Mesendoderm (in vitro differentiated cells): ENCODE results near the gene GCSH.

Experiments
- DNase-seq: peaks from one replicate; pipeline ENCODE4 v3.0.0; 2013
- H2AK5ac ChIP-seq: 2 replicates; pipeline ENCODE4 v1.6.1; 2013; ENCODE audit warnings: low read length, inconsistent platforms
- H2BK120ac ChIP-seq: 2 replicates; pipeline ENCODE4 v1.6.1; 2013; ENCODE audit warnings: low read depth, mild to moderate bottlenecking, low read length, moderate library complexity, mixed read lengths
- H2BK15ac ChIP-seq: replicated peaks from 2 replicates; pipeline ENCODE4 v1.6.1; 2013; ENCODE audit warnings: low read depth, mild to moderate bottlenecking, moderate library complexity
- H2BK5ac ChIP-seq: 2 replicates; pipeline ENCODE4 v1.6.1; 2013; ENCODE audit warnings: low read length, inconsistent platforms
- H3K18ac ChIP-seq: 2 replicates; pipeline ENCODE4 v1.6.1; 2013; ENCODE audit warnings: mild to moderate bottlenecking, low read length, mixed read lengths
- H3K23ac ChIP-seq: one replicate; pipeline ENCODE4 v1.6.1; 2013; ENCODE audit warnings: low read length
- H3K27ac ChIP-seq: 2 replicates; pipeline ENCODE4 v1.5.1; 2013; ENCODE audit warnings: low read depth, mild to moderate bottlenecking, inconsistent platforms, low read length, moderate library complexity
- H3K27me3 ChIP-seq: 2 replicates; pipeline ENCODE4 v1.6.1; 2013; ENCODE audit warnings: low read length, control low read depth, mild to moderate bottlenecking, inconsistent platforms; ENCODE audit not compliant: insufficient read depth, poor library complexity
- H3K36me3 ChIP-seq: 2 replicates; pipeline ENCODE4 v1.6.1; 2013; ENCODE audit warnings: low read length, inconsistent platforms; ENCODE audit not compliant: control insufficient read depth, insufficient read depth
- H3K4ac ChIP-seq: one replicate; pipeline ENCODE4 v1.6.1; 2013; ENCODE audit warnings: low read depth, mild to moderate bottlenecking, low read length, moderate library complexity
- H3K4me1 ChIP-seq: 2 replicates; pipeline ENCODE4 v1.6.1; 2013; ENCODE audit warnings: low read depth, low read length, inconsistent platforms; ENCODE audit not compliant: control insufficient read depth
- H3K4me2 ChIP-seq: 2 replicates; pipeline ENCODE4 v1.6.1; 2013; ENCODE audit warnings: low read length
- H3K4me3 ChIP-seq: 2 replicates; pipeline ENCODE4 v1.5.1; 2013; ENCODE audit warnings: mild to moderate bottlenecking, low read length
- H3K56ac ChIP-seq: one replicate; pipeline ENCODE4 v1.6.1; 2013; ENCODE audit warnings: low read length
- H3K79me1 ChIP-seq: 2 replicates; pipeline ENCODE4 v1.6.1; 2013; ENCODE audit warnings: low read length, inconsistent platforms
- H3K79me2 ChIP-seq: 2 replicates; pipeline ENCODE4 v1.6.1; 2013; ENCODE audit warnings: mild to moderate bottlenecking, low read length; ENCODE audit not compliant: control insufficient read depth, insufficient read depth
- H3K9ac ChIP-seq: 2 replicates; pipeline ENCODE4 v1.6.1; 2013; ENCODE audit warnings: low read length, inconsistent platforms
- H4K5ac ChIP-seq: one replicate; pipeline ENCODE4 v1.6.1; 2013; ENCODE audit warnings: low read length
- H4K8ac ChIP-seq: one replicate; pipeline ENCODE4 v1.6.1; 2013; ENCODE audit warnings: low read depth, mild to moderate bottlenecking, control low read depth, low read length, moderate library complexity
- WGBS: extraction: QIAGEN DNeasy Blood & Tissue Kit; methylation state at CpG from one replicate; pipeline ENCODE4 v1.1.7; 2013; ENCODE audit warnings: low lambda C conversion rate, missing lambda C conversion rate; ENCODE audit not compliant: insufficient coverage; ENCODE audit errors: extremely low coverage; 5-methylcytosine and 5-hydroxymethylcytosine counted together

GCSH gene

GRCh38 chr16:81137754-81138153 is 41.6 kb upstream of the GCSH start:
- Histone ChIP-seq H2AK5ac (no peak overlapping the region), H4K5ac (no peak overlapping the region), H2BK120ac (no peak overlapping the region), H3K4me3 (no peak overlapping the region), H3K56ac (no peak overlapping the region), H2BK5ac (no peak overlapping the region), H3K4me1 (peaks cover 2% of the 10 kb centered on the region), H3K9ac (no peak overlapping the region), H3K27me3 (no peaks in the 10 kb centered on the region), H3K4me2 (no peak overlapping the region), H3K18ac (no peak overlapping the region), H3K36me3 (no peaks in the 10 kb centered on the region), H3K79me2 (no peaks in the 10 kb centered on the region), H3K4ac (no peak overlapping the region), H2BK15ac (no peak overlapping the region), H3K27ac (no peak overlapping the region), H3K79me1 (no peaks in the 10 kb centered on the region), H4K8ac (no peak overlapping the region), H3K23ac (no peak overlapping the region)
- DNase-seq: no peak
- no CpG with 5 or more reads among the region's 9 CpGs for WGBS

GRCh38 chr16:81136390-81137335 is 40.5 kb upstream of the GCSH start:
- Histone ChIP-seq H3K4me3 (no peak overlapping the region), H3K27ac (no peak overlapping the region), H3K4me2 (no peak overlapping the region), H3K4me1 (peaks cover 2% of the 10 kb centered on the region), H3K56ac (no peak overlapping the region), H3K9ac (no peak overlapping the region), H2BK5ac (no peak overlapping the region), H2BK120ac (no peak overlapping the region), H3K27me3 (no peaks in the 10 kb centered on the region), H4K8ac (no peak overlapping the region), H2AK5ac (no peak overlapping the region), H4K5ac (no peak overlapping the region), H3K79me2 (no peaks in the 10 kb centered on the region), H3K23ac (no peak overlapping the region), H3K79me1 (no peaks in the 10 kb centered on the region), H3K18ac (no peak overlapping the region), H3K36me3 (no peaks in the 10 kb centered on the region), H3K4ac (no peak overlapping the region), H2BK15ac (no peak overlapping the region)
- no peak for DNase-seq
- no CpG with 5 or more reads among the region's 12 CpGs for WGBS

- no peaks in the 10 kb centered on the region for H3K27me3 ChIP-seq
- no peak overlapping the region for H2AK5ac ChIP-seq
- H3K27ac ChIP-seq: no peak overlapping the region
- H4K5ac ChIP-seq: no peak overlapping the region
- H2BK15ac ChIP-seq: no peak overlapping the region
- H4K8ac ChIP-seq: no peak overlapping the region
- no peak overlapping the region for H3K4ac ChIP-seq
- no peak overlapping the region for H2BK120ac ChIP-seq
- H3K56ac ChIP-seq: no peak overlapping the region
- H3K4me2 ChIP-seq: no peak overlapping the region
- H3K9ac ChIP-seq: no peak overlapping the region
- H3K4me3 ChIP-seq: no peak overlapping the region
- H3K4me1 ChIP-seq: no peaks in the 10 kb centered on the region
- no CpG with 5 or more reads among the region's 6 CpGs for WGBS
- DNase-seq: no peak
- no peaks in the 10 kb centered on the region for H3K36me3 ChIP-seq
- no peak overlapping the region for H3K18ac ChIP-seq
- H3K23ac ChIP-seq: no peak overlapping the region
- H3K79me1 ChIP-seq: no peaks in the 10 kb centered on the region
- no peaks in the 10 kb centered on the region for H3K79me2 ChIP-seq
- H2BK5ac ChIP-seq: no peak overlapping the region
Observed at GRCh38 chr16:81130126-81130525, 33.9 kb upstream of the GCSH start.

GRCh38 chr16:81128726-81129524 is 32.7 kb upstream of the GCSH start:
- Histone ChIP-seq H2BK120ac (no peak overlapping the region), H3K4ac (no peak overlapping the region), H3K4me1 (no peaks in the 10 kb centered on the region), H3K4me2 (no peak overlapping the region), H3K9ac (no peak overlapping the region), H4K5ac (no peak overlapping the region), H2BK15ac (no peak overlapping the region), H2AK5ac (no peak overlapping the region), H3K56ac (no peak overlapping the region), H3K4me3 (no peak overlapping the region), H3K23ac (no peak overlapping the region), H3K18ac (no peak overlapping the region), H3K27ac (no peak overlapping the region), H3K36me3 (no peaks in the 10 kb centered on the region), H2BK5ac (no peak overlapping the region), H4K8ac (no peak overlapping the region), H3K27me3 (no peaks in the 10 kb centered on the region), H3K79me2 (no peaks in the 10 kb centered on the region), H3K79me1 (no peaks in the 10 kb centered on the region)
- DNase-seq: no peak
- WGBS: no CpG with 5 or more reads among the region's 16 CpGs

- no peaks in the 10 kb centered on the region for H3K79me2 ChIP-seq
- no peak overlapping the region for H2AK5ac ChIP-seq
- H2BK15ac ChIP-seq: no peak overlapping the region
- WGBS: no CpG with 5 or more reads among the region's 5 CpGs
- no peak overlapping the region for H3K9ac ChIP-seq
- peak; percentile 25 for DNase-seq
- no peak overlapping the region for H3K56ac ChIP-seq
- no peak overlapping the region for H4K5ac ChIP-seq
- H3K23ac ChIP-seq: no peak overlapping the region
- H3K4me3 ChIP-seq: no peak overlapping the region
- H3K79me1 ChIP-seq: no peaks in the 10 kb centered on the region
- H3K18ac ChIP-seq: no peak overlapping the region
- H3K4ac ChIP-seq: no peak overlapping the region
- no peaks in the 10 kb centered on the region for H3K27me3 ChIP-seq
- H3K27ac ChIP-seq: no peak overlapping the region
- no peak overlapping the region for H4K8ac ChIP-seq
- no peak overlapping the region for H2BK120ac ChIP-seq
- H3K36me3 ChIP-seq: no peaks in the 10 kb centered on the region
- H2BK5ac ChIP-seq: no peak overlapping the region
- no peaks in the 10 kb centered on the region for H3K4me1 ChIP-seq
- H3K4me2 ChIP-seq: no peak overlapping the region
Observed at GRCh38 chr16:81127051-81127450, 30.9 kb upstream of the GCSH start.
